Left ventricle myocardium inferior (tissue), 1 donor: ENCODE measurements around the gene NEMP2. TPM values are rescaled to one million over a fixed set of nuclear protein-coding genes. Genes with fewer than 3 reads are reported as not detected.

ENCODE experiments used
- DNase-seq: peaks from one replicate; pipeline ENCODE4 v3.0.0-alpha.2; 2020
- H3K27ac ChIP-seq: fragments of 200-600 bp; replicated peaks from 2 replicates; pipeline ENCODE4 v1.8.0; 2021
- H3K27me3 ChIP-seq: fragments of 200-600 bp; 2 replicates; pipeline ENCODE4 v1.8.0; 2021; ENCODE audit warnings: low read depth
- H3K36me3 ChIP-seq: fragments of 200-600 bp; 2 replicates; pipeline ENCODE4 v1.8.0; 2021
- H3K4me1 ChIP-seq: fragments of 200-600 bp; 2 replicates; pipeline ENCODE4 v1.8.0; 2021
- H3K4me3 ChIP-seq: fragments of 200-600 bp; 2 replicates; pipeline ENCODE4 v1.8.0; 2021; ENCODE audit warnings: mild to moderate bottlenecking, moderate library complexity
- H3K9me3 ChIP-seq: fragments of 200-600 bp; replicated peaks from 2 replicates; pipeline ENCODE4 v1.8.0; 2021
- intact Hi-C: fragments of 100-400 bp; cut with micrococcal nuclease; formaldehyde crosslinking; loops from one replicate; pipeline ENCODE4 v1.11.0; 2022
- total RNA-seq: library from RNA; stranded (reverse); fragmentation: NEBNext Ultra II Directional; extraction: Animal tissue kit (Norgen Biotek cat#: 25700); gene quantifications from one replicate; pipeline ENCODE4 v1.2.1, GENCODE V29; 2021
- TF ChIP-seq, protein P1 (sequence below): fragments of 200-600 bp; IDR thresholded peaks from 2 replicates; pipeline ENCODE4 v1.8.0; 2021; ENCODE audit warnings: antibody characterized with exemption, mild to moderate bottlenecking, borderline replicate concordance
- donor health status: DM: no; HTN: yes; CAD: no; lungs with severe emphysema.

Gene NEMP2
- total RNA-seq, 1 donor from 2014 or later = 1.5 TPM

- Histone ChIP-seq H3K27me3 (no peaks in the 10 kb centered on the region), H3K4me3 (no peak overlapping the region), H3K4me1 (peaks cover 4% of the 10 kb centered on the region), H3K27ac (no peak overlapping the region), H3K36me3 (no peaks in the 10 kb centered on the region), H3K9me3 (peaks cover 8% of the 10 kb centered on the region)
- intact Hi-C loops = no loop called here
- no peak for DNase-seq
- TF ChIP-seq, protein P1, sequence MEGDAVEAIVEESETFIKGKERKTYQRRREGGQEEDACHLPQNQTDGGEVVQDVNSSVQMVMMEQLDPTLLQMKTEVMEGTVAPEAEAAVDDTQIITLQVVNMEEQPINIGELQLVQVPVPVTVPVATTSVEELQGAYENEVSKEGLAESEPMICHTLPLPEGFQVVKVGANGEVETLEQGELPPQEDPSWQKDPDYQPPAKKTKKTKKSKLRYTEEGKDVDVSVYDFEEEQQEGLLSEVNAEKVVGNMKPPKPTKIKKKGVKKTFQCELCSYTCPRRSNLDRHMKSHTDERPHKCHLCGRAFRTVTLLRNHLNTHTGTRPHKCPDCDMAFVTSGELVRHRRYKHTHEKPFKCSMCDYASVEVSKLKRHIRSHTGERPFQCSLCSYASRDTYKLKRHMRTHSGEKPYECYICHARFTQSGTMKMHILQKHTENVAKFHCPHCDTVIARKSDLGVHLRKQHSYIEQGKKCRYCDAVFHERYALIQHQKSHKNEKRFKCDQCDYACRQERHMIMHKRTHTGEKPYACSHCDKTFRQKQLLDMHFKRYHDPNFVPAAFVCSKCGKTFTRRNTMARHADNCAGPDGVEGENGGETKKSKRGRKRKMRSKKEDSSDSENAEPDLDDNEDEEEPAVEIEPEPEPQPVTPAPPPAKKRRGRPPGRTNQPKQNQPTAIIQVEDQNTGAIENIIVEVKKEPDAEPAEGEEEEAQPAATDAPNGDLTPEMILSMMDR = no peak
Measured at GRCh38 chr2:190546734-190547133, 12.2 kb upstream of the NEMP2 start.

- peak overlapping the region; percentile 51 for H3K27ac ChIP-seq
- H3K36me3 ChIP-seq = no peaks in the 10 kb centered on the region
- DNase-seq = no peak
- intact Hi-C loops = no loop called here
- peak overlapping the region; percentile 33 for H3K4me3 ChIP-seq
- no peaks in the 10 kb centered on the region for H3K4me1 ChIP-seq
- TF ChIP-seq, protein P1 = no peak
- H3K27me3 ChIP-seq = no peaks in the 10 kb centered on the region
- peaks cover 18% of the 10 kb centered on the region for H3K9me3 ChIP-seq
Measured at GRCh38 chr2:190545555-190546385, 11.2 kb upstream of the NEMP2 start.

GRCh38 chr2:190545093-190545492 is 10.6 kb upstream of the NEMP2 start:
- Histone ChIP-seq H3K9me3 (peaks cover 24% of the 10 kb centered on the region), H3K36me3 (peaks cover 6% of the 10 kb centered on the region), H3K4me3 (peak overlapping the region; percentile 33), H3K27me3 (no peaks in the 10 kb centered on the region), H3K4me1 (no peaks in the 10 kb centered on the region), H3K27ac (peak overlapping the region; percentile 51)
- intact Hi-C loops = no loop called here
- TF ChIP-seq, protein P1 = no peak
- DNase-seq = no peak

DNA sequence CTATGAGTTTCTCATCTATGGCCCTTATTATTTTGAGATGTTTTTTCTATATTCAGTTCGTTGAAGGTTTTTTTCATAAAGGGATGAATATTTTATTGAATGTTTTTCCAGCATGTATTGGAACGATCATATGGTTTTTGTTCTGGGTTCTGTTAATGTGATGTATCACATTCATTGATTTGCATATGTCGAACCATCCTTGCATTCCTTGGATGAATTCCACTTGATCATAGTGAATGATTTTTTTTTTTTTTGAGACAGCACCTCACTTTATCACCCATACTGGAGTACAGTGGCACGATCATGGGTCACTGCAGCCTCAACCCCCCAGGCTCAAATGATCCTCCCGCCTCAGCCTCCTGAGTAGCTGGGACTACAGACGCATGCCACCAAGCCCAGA is 5.5 kb upstream of the NEMP2 start:
- Histone ChIP-seq H3K4me1 (peaks cover 10% of the 10 kb centered on the region), H3K27me3 (no peaks in the 10 kb centered on the region), H3K4me3 (no peak overlapping the region), H3K9me3 (peaks cover 60% of the 10 kb centered on the region), H3K27ac (no peak overlapping the region), H3K36me3 (peaks cover 8% of the 10 kb centered on the region)
- no peak for DNase-seq
- intact Hi-C loops = no loop called here
- TF ChIP-seq, protein P1 = no peak

DNA sequence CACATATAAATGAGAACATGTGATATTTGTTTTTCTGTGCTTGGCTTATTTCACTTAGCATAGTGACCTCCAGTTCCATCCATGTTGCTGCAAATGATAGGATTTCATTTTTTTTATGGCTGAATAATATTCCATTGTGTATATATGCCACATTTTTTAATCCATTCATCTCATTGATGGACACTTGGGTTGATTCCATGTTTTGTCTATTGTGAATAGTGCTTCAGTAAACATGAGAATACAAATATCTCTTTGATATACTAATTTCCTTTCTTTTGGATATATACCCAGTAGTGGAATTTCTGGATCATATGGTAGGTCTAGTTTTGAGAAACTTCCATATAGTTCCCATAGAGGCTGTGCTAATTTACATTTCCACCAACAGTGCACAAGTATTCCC is 3.7 kb upstream of the NEMP2 start:
- Histone ChIP-seq H3K4me1 (peaks cover 25% of the 10 kb centered on the region), H3K27me3 (no peaks in the 10 kb centered on the region), H3K9me3 (peaks cover 60% of the 10 kb centered on the region), H3K4me3 (no peak overlapping the region), H3K27ac (no peak overlapping the region), H3K36me3 (peaks cover 8% of the 10 kb centered on the region)
- DNase-seq = no peak
- intact Hi-C loops = no loop called here
- TF ChIP-seq, protein P1 = no peak
